ENCODE measurements around the gene PEMT. TPM values are rescaled to one million over a fixed set of nuclear protein-coding genes. Genes with fewer than 3 reads are reported as not detected.
"Not testable (repeated sequence)": the region's sequence is repeated elsewhere in the genome, so short reads cannot be mapped to it uniquely, and the experiment has no call there.

Gene PEMT
- total and polyA plus RNA-seq, 3 experiments from 2014 or later, result 31.9 to 42.1 (median 34.6) TPM

GRCh38 chr17:17468217-17469010 is 123.1 kb downstream of the PEMT start:
- Histone ChIP-seq H3K4me3 (ENCODE audit: low read length) (no peak overlapping the region), H3K4me1 (ENCODE audit: insufficient read depth, low read length) (no peaks in the 10 kb centered on the region), H3K27me3 (ENCODE audit: insufficient read depth, low read length, poor library complexity, severe bottlenecking) (peaks cover 10% of the 10 kb centered on the region), H3K9me3 (ENCODE audit: low read length) (no peaks in the 10 kb centered on the region), H3K27ac (ENCODE audit: low read depth, low read length) (no peak overlapping the region), H3K36me3 (ENCODE audit: insufficient read depth, low read length) (no peaks in the 10 kb centered on the region)
- CTCF ChIA-PET, result interaction anchor here (0.8 to 1.3 kb wide), 2 partner anchors 27 to 113 kb away, joined by 3 to 4 read pairs; partner anchors contain the start of gene RASD1
- no peak for DNase-seq
- H3K27me3 Mint-ChIP-seq, result peaks cover 21 to 55% of the 10 kb centered on the region in 2 donors
- H3K4me3 Mint-ChIP-seq, result no peak overlapping the region
- H3K4me1 Mint-ChIP-seq, result no peaks in the 10 kb centered on the region
- peaks cover 0 to 3% (median 0%) of the 10 kb centered on the region in 3 donors for H3K36me3 Mint-ChIP-seq
- H3K9me3 Mint-ChIP-seq, result no peaks in the 10 kb centered on the region
- POLR2A ChIA-PET, result no interaction called here
- no peak overlapping the region for H3K27ac Mint-ChIP-seq

DNA sequence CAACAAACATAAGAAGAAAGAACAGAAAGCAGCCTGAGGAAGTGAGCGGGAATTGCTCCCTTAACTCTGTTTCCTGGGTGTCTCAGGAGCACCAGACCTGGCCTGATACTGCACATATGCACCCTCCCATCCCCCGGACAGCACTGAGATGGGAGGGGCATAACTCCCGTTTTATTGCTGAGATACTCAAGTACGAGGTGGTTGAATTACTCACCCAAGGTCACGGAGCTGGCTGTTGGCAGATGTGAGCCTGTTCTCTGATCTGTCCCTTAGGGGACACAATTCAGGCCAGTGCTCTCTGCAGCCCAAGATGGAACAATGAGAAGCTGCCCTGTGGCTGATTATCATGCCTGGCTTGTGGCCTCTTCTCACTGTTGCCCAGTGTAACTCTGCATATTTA is 123.8 kb downstream of the PEMT start:
- DNase-seq, result no peak
- H3K36me3 Mint-ChIP-seq, result peaks cover 0 to 3% (median 0%) of the 10 kb centered on the region in 3 donors
- ChIA-PET POLR2A (no interaction called here), CTCF (interaction anchor here (0.7 to 1.3 kb wide), 2 partner anchors 28 to 30 kb away, joined by 3 to 4 read pairs; partner anchors contain the start of gene RASD1)
- no peaks in the 10 kb centered on the region for H3K4me1 ChIP-seq (ENCODE audit: insufficient read depth, low read length)
- H3K4me3 Mint-ChIP-seq, result no peak overlapping the region
- H3K27ac ChIP-seq (ENCODE audit: low read depth, low read length), result no peak overlapping the region
- no peaks in the 10 kb centered on the region for H3K4me1 Mint-ChIP-seq
- peaks cover 10% of the 10 kb centered on the region for H3K27me3 ChIP-seq (ENCODE audit: insufficient read depth, low read length, poor library complexity, severe bottlenecking)
- H3K27ac Mint-ChIP-seq, result no peak overlapping the region
- H3K4me3 ChIP-seq (ENCODE audit: low read length), result no peak overlapping the region
- H3K36me3 ChIP-seq (ENCODE audit: insufficient read depth, low read length), result no peaks in the 10 kb centered on the region
- no peaks in the 10 kb centered on the region for H3K9me3 ChIP-seq (ENCODE audit: low read length)
- H3K9me3 Mint-ChIP-seq, result no peaks in the 10 kb centered on the region
- peaks cover 19 to 52% of the 10 kb centered on the region in 2 donors for H3K27me3 Mint-ChIP-seq

- H3K4me3 Mint-ChIP-seq, result no peak overlapping the region
- Histone ChIP-seq H3K27ac (ENCODE audit: low read depth, low read length) (no peak overlapping the region), H3K36me3 (ENCODE audit: insufficient read depth, low read length) (no peaks in the 10 kb centered on the region), H3K4me1 (ENCODE audit: insufficient read depth, low read length) (no peaks in the 10 kb centered on the region), H3K9me3 (ENCODE audit: low read length) (no peaks in the 10 kb centered on the region), H3K4me3 (ENCODE audit: low read length) (no peak overlapping the region), H3K27me3 (ENCODE audit: insufficient read depth, low read length, poor library complexity, severe bottlenecking) (peaks cover 10% of the 10 kb centered on the region)
- ChIA-PET CTCF (interaction anchor here (0.7 to 1.3 kb wide), 2 partner anchors 29 to 30 kb away, joined by 3 to 4 read pairs; partner anchors contain the start of gene RASD1), POLR2A (no interaction called here)
- H3K4me1 Mint-ChIP-seq, result no peaks in the 10 kb centered on the region
- no peaks in the 10 kb centered on the region for H3K9me3 Mint-ChIP-seq
- peaks cover 0 to 3% (median 0%) of the 10 kb centered on the region in 3 donors for H3K36me3 Mint-ChIP-seq
- H3K27me3 Mint-ChIP-seq, result peaks cover 19 to 49% of the 10 kb centered on the region in 2 donors
- H3K27ac Mint-ChIP-seq, result no peak overlapping the region
- no peak for DNase-seq
Observed at GRCh38 chr17:17467016-17467415, 124.5 kb downstream of the PEMT start.

GRCh38 chr17:17466511-17466910 is 125.0 kb downstream of the PEMT start:
- Histone ChIP-seq H3K9me3 (ENCODE audit: low read length) (no peaks in the 10 kb centered on the region), H3K27ac (ENCODE audit: low read depth, low read length) (no peak overlapping the region), H3K4me1 (ENCODE audit: insufficient read depth, low read length) (no peaks in the 10 kb centered on the region), H3K27me3 (ENCODE audit: insufficient read depth, low read length, poor library complexity, severe bottlenecking) (peaks cover 10% of the 10 kb centered on the region), H3K36me3 (ENCODE audit: insufficient read depth, low read length) (no peaks in the 10 kb centered on the region), H3K4me3 (ENCODE audit: low read length) (no peak overlapping the region)
- DNase-seq, result no peak
- ChIA-PET CTCF (no interaction called here), POLR2A (interaction anchor here (0.7 kb wide), 1 partner anchor 124 kb away, joined by 3 read pairs; no protein-coding TSS in a partner anchor)
- Mint-ChIP-seq H3K36me3 (peaks cover 0 to 3% (median 0%) of the 10 kb centered on the region in 3 donors), H3K4me1 (no peaks in the 10 kb centered on the region), H3K4me3 (no peak overlapping the region), H3K27me3 (peaks cover 19 to 49% of the 10 kb centered on the region in 2 donors), H3K27ac (no peak overlapping the region), H3K9me3 (no peaks in the 10 kb centered on the region)

GRCh38 chr17:17465878-17466277 is 125.6 kb downstream of the PEMT start:
- H3K9me3 ChIP-seq (ENCODE audit: low read length); H3K27ac Mint-ChIP-seq; H3K27ac ChIP-seq (ENCODE audit: low read depth, low read length); H3K4me1 Mint-ChIP-seq; H3K4me3 Mint-ChIP-seq; CTCF ChIA-PET; H3K4me1 ChIP-seq (ENCODE audit: insufficient read depth, low read length); POLR2A ChIA-PET; H3K36me3 ChIP-seq (ENCODE audit: insufficient read depth, low read length); H3K4me3 ChIP-seq (ENCODE audit: low read length); H3K9me3 Mint-ChIP-seq; DNase-seq; H3K36me3 Mint-ChIP-seq: not testable (repeated sequence)
- H3K27me3 Mint-ChIP-seq, result peaks cover 19 to 44% of the 10 kb centered on the region in 2 donors
- peaks cover 10% of the 10 kb centered on the region for H3K27me3 ChIP-seq (ENCODE audit: insufficient read depth, low read length, poor library complexity, severe bottlenecking)

DNA sequence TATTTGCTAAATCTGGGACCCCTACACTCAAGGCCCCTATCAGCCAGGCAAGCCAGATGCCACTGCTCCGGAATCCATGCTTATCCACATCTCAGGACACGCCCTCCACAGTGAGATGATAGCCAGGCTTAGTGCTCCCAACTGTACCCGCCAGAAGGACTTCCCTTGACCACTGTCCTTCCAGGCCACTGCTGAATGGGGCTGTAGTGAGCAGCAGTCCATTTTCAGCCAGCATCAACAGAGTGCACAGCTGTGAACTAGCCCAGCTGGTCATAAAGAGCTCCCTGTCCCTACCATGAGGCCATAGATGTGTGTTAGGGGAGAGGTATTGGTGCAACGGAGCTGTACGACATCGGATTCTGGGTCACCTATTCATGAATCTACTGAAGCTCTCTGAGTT is 127.7 kb downstream of the PEMT start:
- H3K9me3 ChIP-seq (ENCODE audit: low read length), result no peaks in the 10 kb centered on the region
- POLR2A ChIA-PET, result no interaction called here
- peaks cover 0 to 3% (median 0%) of the 10 kb centered on the region in 3 donors for H3K36me3 Mint-ChIP-seq
- no peaks in the 10 kb centered on the region for H3K36me3 ChIP-seq (ENCODE audit: insufficient read depth, low read length)
- no peaks in the 10 kb centered on the region for H3K9me3 Mint-ChIP-seq
- peaks cover 16 to 41% of the 10 kb centered on the region in 2 donors for H3K27me3 Mint-ChIP-seq
- H3K27ac ChIP-seq (ENCODE audit: low read depth, low read length), result no peak overlapping the region
- H3K4me3 ChIP-seq (ENCODE audit: low read length), result no peak overlapping the region
- no peak overlapping the region for H3K4me3 Mint-ChIP-seq
- H3K4me1 Mint-ChIP-seq, result peaks cover 0 to 2% (median 0%) of the 10 kb centered on the region in 3 donors
- H3K27ac Mint-ChIP-seq, result no peak overlapping the region
- DNase-seq, result no peak
- CTCF ChIA-PET, result no interaction called here
- H3K4me1 ChIP-seq (ENCODE audit: insufficient read depth, low read length), result no peaks in the 10 kb centered on the region
- H3K27me3 ChIP-seq (ENCODE audit: insufficient read depth, low read length, poor library complexity, severe bottlenecking), result peaks cover 10% of the 10 kb centered on the region

DNA sequence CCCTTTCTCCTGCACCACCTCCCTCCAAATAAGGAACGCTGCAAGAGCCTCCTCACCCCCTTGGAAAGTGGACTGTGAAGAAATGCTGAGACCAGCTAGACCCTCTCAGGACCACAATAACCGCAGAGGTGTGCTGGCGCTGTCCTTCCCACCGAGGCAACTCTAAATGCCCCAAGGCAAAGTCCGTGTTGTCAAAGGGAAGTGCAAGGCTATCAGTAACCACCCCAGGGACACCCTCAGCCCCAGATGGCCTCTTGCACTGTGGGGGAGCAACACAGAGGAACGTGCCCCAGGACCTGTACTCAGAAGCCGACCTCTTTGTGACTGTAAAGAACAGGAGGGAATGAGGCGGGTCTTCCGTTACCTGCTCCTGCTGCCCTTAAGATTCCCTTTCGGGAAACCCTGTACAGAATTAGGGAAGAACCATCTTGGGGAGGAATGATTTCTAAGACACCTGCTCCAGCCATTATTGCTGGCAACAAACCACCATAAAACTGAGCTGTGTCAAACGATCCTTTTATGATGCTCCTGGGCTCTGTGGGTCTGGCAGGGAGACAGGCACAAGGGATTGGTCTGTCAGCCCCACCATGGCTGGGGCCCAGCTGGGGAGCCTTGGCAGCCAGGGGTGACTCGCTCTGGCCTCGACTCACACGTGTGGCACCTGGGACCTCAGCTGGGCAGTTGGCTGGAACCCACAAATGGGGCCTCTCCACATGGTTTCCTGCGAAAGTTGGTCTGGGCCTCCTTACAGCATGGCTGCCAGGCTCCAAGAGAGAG is 129.3 kb downstream of the PEMT start:
- H3K36me3 ChIP-seq (ENCODE audit: insufficient read depth, low read length), result no peaks in the 10 kb centered on the region
- no peak for DNase-seq
- no peaks in the 10 kb centered on the region for H3K36me3 Mint-ChIP-seq
- no peak overlapping the region for H3K4me3 ChIP-seq (ENCODE audit: low read length)
- no peak overlapping the region for H3K27ac Mint-ChIP-seq
- ChIA-PET CTCF (no interaction called here), POLR2A (no interaction called here)
- H3K9me3 Mint-ChIP-seq, result no peaks in the 10 kb centered on the region
- peaks cover 6% of the 10 kb centered on the region for H3K27me3 ChIP-seq (ENCODE audit: insufficient read depth, low read length, poor library complexity, severe bottlenecking)
- peaks cover 16 to 28% of the 10 kb centered on the region in 2 donors for H3K27me3 Mint-ChIP-seq
- H3K4me3 Mint-ChIP-seq, result no peak overlapping the region
- H3K4me1 Mint-ChIP-seq, result peaks cover 0 to 2% (median 0%) of the 10 kb centered on the region in 3 donors
- no peaks in the 10 kb centered on the region for H3K9me3 ChIP-seq (ENCODE audit: low read length)
- no peaks in the 10 kb centered on the region for H3K4me1 ChIP-seq (ENCODE audit: insufficient read depth, low read length)
- no peak overlapping the region for H3K27ac ChIP-seq (ENCODE audit: low read depth, low read length)

- Mint-ChIP-seq H3K4me3 (no peak overlapping the region), H3K27me3 (peaks cover 13 to 15% of the 10 kb centered on the region in 2 donors), H3K9me3 (no peaks in the 10 kb centered on the region), H3K4me1 (peaks cover 0 to 2% (median 0%) of the 10 kb centered on the region in 3 donors), H3K27ac (no peak overlapping the region), H3K36me3 (no peaks in the 10 kb centered on the region)
- Histone ChIP-seq H3K9me3 (ENCODE audit: low read length) (no peaks in the 10 kb centered on the region), H3K4me1 (ENCODE audit: insufficient read depth, low read length) (no peaks in the 10 kb centered on the region), H3K4me3 (ENCODE audit: low read length) (no peak overlapping the region), H3K27me3 (ENCODE audit: insufficient read depth, low read length, poor library complexity, severe bottlenecking) (peaks cover 6% of the 10 kb centered on the region), H3K27ac (ENCODE audit: low read depth, low read length) (no peak overlapping the region), H3K36me3 (ENCODE audit: insufficient read depth, low read length) (no peaks in the 10 kb centered on the region)
- CTCF ChIA-PET, result no interaction called here
- POLR2A ChIA-PET, result no interaction called here
- DNase-seq, result no peak
Observed at GRCh38 chr17:17460038-17460437, 131.5 kb downstream of the PEMT start.
